Inferior parietal cortex (tissue), 1 donor: Measurements from ENCODE around the gene CTIF.

ENCODE experiments used
- DNase-seq: peaks from one replicate; pipeline ENCODE4 v3.0.0-alpha.2; 2016; ENCODE audit errors: extremely low spot score

CTIF gene

GRCh38 chr18:48787203-48788151 is 248.6 kb downstream of the CTIF start:
- DNase-seq: no peak

GRCh38 chr18:48788373-48788772 is 249.5 kb downstream of the CTIF start:
- DNase-seq: no peak

- no peak for DNase-seq
These were observed 250.5 kb downstream of the CTIF start for GRCh38 chr18:48789259-48789812.

GRCh38 chr18:48790226-48790863 is 251.5 kb downstream of the CTIF start:
- DNase-seq: no peak

GRCh38 chr18:48790869-48791635 is 252.2 kb downstream of the CTIF start:
- no peak for DNase-seq

GRCh38 chr18:48791636-48792105 is 252.8 kb downstream of the CTIF start:
- no peak for DNase-seq

GRCh38 chr18:48792141-48792540 is 253.3 kb downstream of the CTIF start:
- no peak for DNase-seq

GRCh38 chr18:48792611-48793380 is 254.0 kb downstream of the CTIF start:
- no peak for DNase-seq

GRCh38 chr18:48794251-48794970 is 255.6 kb downstream of the CTIF start:
- DNase-seq: no peak

- no peak for DNase-seq
These were observed 256.9 kb downstream of the CTIF start for GRCh38 chr18:48795696-48796095.

GRCh38 chr18:48796491-48797205 is 257.8 kb downstream of the CTIF start:
- no peak for DNase-seq

- DNase-seq: no peak
These were observed 259.0 kb downstream of the CTIF start for GRCh38 chr18:48797841-48798255.

GRCh38 chr18:48798334-48799245 is 259.8 kb downstream of the CTIF start:
- no peak for DNase-seq

- no peak for DNase-seq
These were observed 261.0 kb downstream of the CTIF start for GRCh38 chr18:48799724-48800315.

- no peak for DNase-seq
These were observed 261.6 kb downstream of the CTIF start for GRCh38 chr18:48800466-48800865.

- no peak for DNase-seq
These were observed 262.3 kb downstream of the CTIF start for GRCh38 chr18:48800876-48801727.
